GM18858 (cell line): ENCODE data around the gene GPN2.
"Not testable (repeated sequence)": the region's sequence is repeated elsewhere in the genome, so short reads cannot be mapped to it uniquely, and the experiment has no call there.

Experiments
- ATAC-seq: cut with Tn5 transposase; IDR thresholded peaks from one replicate; pipeline ENCODE4 v1.9.1; 2021; ENCODE audit not compliant: unreplicated experiment

Gene GPN2

GRCh38 chr1:26858160-26858559 lies 31.9 kb downstream of the GPN2 start:
- no peak for ATAC-seq

GRCh38 chr1:26857473-26858060 lies 32.5 kb downstream of the GPN2 start:
- no peak for ATAC-seq

GRCh38 chr1:26856604-26857469 lies 33.2 kb downstream of the GPN2 start:
- no peak for ATAC-seq

GRCh38 chr1:26856181-26856580 lies 33.9 kb downstream of the GPN2 start:
- ATAC-seq, result no peak

GRCh38 chr1:26855636-26856035 lies 34.4 kb downstream of the GPN2 start:
- no peak for ATAC-seq

- ATAC-seq, result no peak
Measured at GRCh38 chr1:26854906-26855305, 35.2 kb downstream of the GPN2 start.

GRCh38 chr1:26853600-26853999 lies 36.5 kb downstream of the GPN2 start:
- no peak for ATAC-seq

GRCh38 chr1:26853156-26853555 lies 36.9 kb downstream of the GPN2 start:
- ATAC-seq, result no peak

GRCh38 chr1:26852701-26853100 lies 37.4 kb downstream of the GPN2 start:
- no peak for ATAC-seq

- ATAC-seq, result no peak
Measured at GRCh38 chr1:26851106-26851684, 38.9 kb downstream of the GPN2 start.

GRCh38 chr1:26848941-26849774 lies 40.9 kb downstream of the GPN2 start:
- no peak for ATAC-seq

GRCh38 chr1:26848499-26848898 lies 41.6 kb downstream of the GPN2 start:
- ATAC-seq, result no peak

GRCh38 chr1:26847826-26848225 lies 42.3 kb downstream of the GPN2 start:
- not testable (repeated sequence) for ATAC-seq

GRCh38 chr1:26844424-26845196 lies 45.5 kb downstream of the GPN2 start:
- no peak for ATAC-seq

GRCh38 chr1:26839779-26840178 lies 50.3 kb downstream of the GPN2 start:
- ATAC-seq, result no peak

- no peak for ATAC-seq
Measured at GRCh38 chr1:26839339-26839722, 50.8 kb downstream of the GPN2 start.

- peak; percentile 74 for ATAC-seq
Measured at GRCh38 chr1:26838474-26839338, 51.4 kb downstream of the GPN2 start.

GRCh38 chr1:26837665-26838064 lies 52.4 kb downstream of the GPN2 start:
- not testable (repeated sequence) for ATAC-seq
